HG02938 (cell line): Measurements from ENCODE around the gene UBE2U.
"Not testable (repeated sequence)": the region's sequence is repeated elsewhere in the genome, so short reads cannot be mapped to it uniquely, and the experiment has no call there.

ENCODE experiments used
- ATAC-seq: cut with Tn5 transposase; IDR thresholded peaks from one replicate; pipeline ENCODE4 v1.9.1; 2021; ENCODE audit warnings: mild to moderate bottlenecking, moderate library complexity; ENCODE audit not compliant: unreplicated experiment

The UBE2U gene

GRCh38 chr1:64187646-64188045 lies 15.8 kb upstream of the UBE2U start:
- ATAC-seq = no peak

GRCh38 chr1:64192290-64192689 lies 11.1 kb upstream of the UBE2U start:
- no peak for ATAC-seq

GRCh38 chr1:64194168-64195080 lies 9.0 kb upstream of the UBE2U start:
- no peak for ATAC-seq

GRCh38 chr1:64195081-64195395 lies 8.4 kb upstream of the UBE2U start:
- no peak for ATAC-seq

GRCh38 chr1:64196074-64196870 lies 7.2 kb upstream of the UBE2U start:
- ATAC-seq = no peak

- no peak for ATAC-seq
Observed at GRCh38 chr1:64197076-64197475, 6.3 kb upstream of the UBE2U start.

- ATAC-seq = no peak
Observed at GRCh38 chr1:64199154-64199553, 4.3 kb upstream of the UBE2U start.

- ATAC-seq = no peak
Observed at GRCh38 chr1:64200064-64200463, 3.4 kb upstream of the UBE2U start.

- no peak for ATAC-seq
Observed at GRCh38 chr1:64209221-64209620, 5.8 kb downstream of the UBE2U start.

- no peak for ATAC-seq
Observed at GRCh38 chr1:64212031-64212430, 8.6 kb downstream of the UBE2U start.

- ATAC-seq = no peak
Observed at GRCh38 chr1:64215576-64215975, 12.2 kb downstream of the UBE2U start.

- ATAC-seq = no peak
Observed at GRCh38 chr1:64220241-64220640, 16.8 kb downstream of the UBE2U start.

GRCh38 chr1:64223329-64224151 lies 20.1 kb downstream of the UBE2U start:
- peak; percentile 60 for ATAC-seq

- ATAC-seq = not testable (repeated sequence)
Observed at GRCh38 chr1:64224236-64224635, 20.8 kb downstream of the UBE2U start.

- ATAC-seq = no peak
Observed at GRCh38 chr1:64228167-64228957, 24.9 kb downstream of the UBE2U start.

GRCh38 chr1:64229307-64229706 lies 25.9 kb downstream of the UBE2U start:
- ATAC-seq = no peak

- ATAC-seq = no peak
Observed at GRCh38 chr1:64231153-64231552, 27.7 kb downstream of the UBE2U start.

GRCh38 chr1:64231654-64232053 lies 28.2 kb downstream of the UBE2U start:
- ATAC-seq = no peak

GRCh38 chr1:64234714-64235113 lies 31.3 kb downstream of the UBE2U start:
- no peak for ATAC-seq

GRCh38 chr1:64235181-64235580 lies 31.8 kb downstream of the UBE2U start:
- ATAC-seq = no peak
